ENCODE data around the gene MATN4. TPM values are rescaled to one million over a fixed set of nuclear protein-coding genes. Genes with fewer than 3 reads are reported as not detected.
A peak's percentile ranks its signal among the peaks of the same experiment; 100 is the strongest.

Gene MATN4
- total RNA-seq, 4 donors from 2014 or later, result not detected

GRCh38 chr20:45313943-45314342 is 5.8 kb upstream of the MATN4 start:
- in situ Hi-C loops (cut with MboI; ENCODE audit: low pct_ligation_motif_present in 1 of 4, low pct_unique_long_range_greater_than_20kb in 1 of 4, low sequenced_read_pairs in 3 of 4) (loop anchor here in 3 of 4 donors (10.0 to 25.0 kb wide), 4 partner anchors 123 to 461 kb away; no protein-coding TSS in a partner anchor), intact Hi-C loops (cut with DNase I; ENCODE audit: low total_unique reads) (no loop called here)
- no peak overlapping the region for H3K27ac ChIP-seq

GRCh38 chr20:45313065-45313695 is 5.1 kb upstream of the MATN4 start:
- in situ Hi-C loops (cut with MboI; ENCODE audit: low pct_ligation_motif_present in 1 of 4, low pct_unique_long_range_greater_than_20kb in 1 of 4, low sequenced_read_pairs in 3 of 4), result loop anchor here in 3 of 4 donors (10.0 to 25.0 kb wide), 4 partner anchors 124 to 462 kb away; no protein-coding TSS in a partner anchor
- H3K4me3 ChIP-seq, result no peak overlapping the region
- H3K27me3 ChIP-seq, result peaks cover 60% of the 10 kb centered on the region
- intact Hi-C loops (cut with DNase I; ENCODE audit: low total_unique reads), result no loop called here
- H3K9me3 ChIP-seq, result no peaks in the 10 kb centered on the region
- 87 to 100% methylated on average over 6 to 8 of the region's 8 CpGs for WGBS, 2 donors (ENCODE audit: low coverage in 1 of 2)
- no peaks in the 10 kb centered on the region for H3K36me3 ChIP-seq
- DNase-seq, result no peak
- H3K4me1 ChIP-seq, result peaks cover 0 to 9% (median 4%) of the 10 kb centered on the region in 4 donors
- TF ChIP-seq POLR2AphosphoS5 (IDR thresholded peaks at IDR 0.05), result no peak
- no peak for TF ChIP-seq POLR2A (IDR thresholded peaks at IDR 0.05)
- no peak for TF ChIP-seq CTCF (IDR thresholded peaks at IDR 0.05)
- no peak for TF ChIP-seq EP300 (IDR thresholded peaks at IDR 0.05; ENCODE audit: low read depth)
- H3K27ac ChIP-seq, result no peak overlapping the region

More at GRCh38 chr20:45313943-45314342, 5.8 kb upstream of the MATN4 start:
- H3K4me3 ChIP-seq, result no peak overlapping the region
- 80 to 82% methylated on average over 2 to 11 of the region's 11 CpGs for WGBS, 2 donors (ENCODE audit: low coverage in 1 of 2)
- peaks cover 0 to 7% (median 4%) of the 10 kb centered on the region in 4 donors for H3K4me1 ChIP-seq
- H3K36me3 ChIP-seq, result no peaks in the 10 kb centered on the region
- no peak for DNase-seq
- TF ChIP-seq EP300 (IDR thresholded peaks at IDR 0.05; ENCODE audit: low read depth) (no peak), CTCF (IDR thresholded peaks at IDR 0.05) (no peak), POLR2AphosphoS5 (IDR thresholded peaks at IDR 0.05) (no peak), POLR2A (IDR thresholded peaks at IDR 0.05) (no peak)
- no peaks in the 10 kb centered on the region for H3K9me3 ChIP-seq
- H3K27me3 ChIP-seq, result peaks cover 58% of the 10 kb centered on the region

- no peak for DNase-seq
- WGBS, 2 donors (ENCODE audit: low coverage in 1 of 2), result 40 to 47% methylated on average over 1 to 21 of the region's 21 CpGs
- no peak for TF ChIP-seq CTCF (IDR thresholded peaks at IDR 0.05)
- no peak for TF ChIP-seq POLR2AphosphoS5 (IDR thresholded peaks at IDR 0.05)
- TF ChIP-seq EP300 (IDR thresholded peaks at IDR 0.05; ENCODE audit: low read depth), result no peak
- no peak for TF ChIP-seq POLR2A (IDR thresholded peaks at IDR 0.05)
- no peak overlapping the region for H3K4me3 ChIP-seq
- peaks cover 0 to 13% (median 4%) of the 10 kb centered on the region in 4 donors for H3K4me1 ChIP-seq
- H3K27ac ChIP-seq, result no peak overlapping the region
- no peaks in the 10 kb centered on the region for H3K9me3 ChIP-seq
- intact Hi-C loops (cut with DNase I; ENCODE audit: low total_unique reads), result no loop called here
- H3K36me3 ChIP-seq, result no peaks in the 10 kb centered on the region
- in situ Hi-C loops (cut with MboI; ENCODE audit: low pct_ligation_motif_present in 1 of 4, low pct_unique_long_range_greater_than_20kb in 1 of 4, low sequenced_read_pairs in 3 of 4), result loop anchor here in 3 of 4 donors (10.0 to 25.0 kb wide), 4 partner anchors 125 to 463 kb away; no protein-coding TSS in a partner anchor
- H3K27me3 ChIP-seq, result peaks cover 63% of the 10 kb centered on the region
Observed at GRCh38 chr20:45312241-45312640, 4.1 kb upstream of the MATN4 start.

GRCh38 chr20:45311589-45312211 is 3.6 kb upstream of the MATN4 start:
- Histone ChIP-seq H3K27me3 (peaks cover 62% of the 10 kb centered on the region), H3K4me3 (no peak overlapping the region), H3K9me3 (no peaks in the 10 kb centered on the region), H3K36me3 (no peaks in the 10 kb centered on the region), H3K27ac (no peak overlapping the region), H3K4me1 (peaks cover 0 to 13% (median 4%) of the 10 kb centered on the region in 4 donors)
- DNase-seq, result peak; percentile 68
- TF ChIP-seq POLR2A (IDR thresholded peaks at IDR 0.05) (no peak), CTCF (IDR thresholded peaks at IDR 0.05) (peak; percentile 65 to 86 (median 75)), POLR2AphosphoS5 (IDR thresholded peaks at IDR 0.05) (no peak), EP300 (IDR thresholded peaks at IDR 0.05; ENCODE audit: low read depth) (no peak)
- in situ Hi-C loops (cut with MboI; ENCODE audit: low pct_ligation_motif_present in 1 of 4, low pct_unique_long_range_greater_than_20kb in 1 of 4, low sequenced_read_pairs in 3 of 4), result loop anchor here in 3 of 4 donors (10.0 to 25.0 kb wide), 4 partner anchors 126 to 463 kb away; no protein-coding TSS in a partner anchor
- WGBS, 2 donors (ENCODE audit: low coverage in 1 of 2), result 25% methylated on average over 31 of the region's 45 CpGs; no CpG with 5 or more reads in 1 of the 2 donors
- intact Hi-C loops (cut with DNase I; ENCODE audit: low total_unique reads), result no loop called here

All from transverse colon (tissue), 4 donors.